K562 (cell line): ENCODE data around the gene ZNF280C. TPM values are rescaled to one million over a fixed set of nuclear protein-coding genes. Genes with fewer than 3 reads are reported as not detected.
A peak's percentile ranks its signal among the peaks of the same experiment; 100 is the strongest.
"Not testable (repeated sequence)": the region's sequence is repeated elsewhere in the genome, so short reads cannot be mapped to it uniquely, and the experiment has no call there.

ENCODE experiments used
- ATAC-seq: fragments of 200-7000 bp; cut with Tn5 transposase; 3 replicates; pipeline ENCODE4 v1.9.1; 2020; ENCODE audit warnings: moderate library complexity
- BruUV-seq: library from RNA; stranded (reverse); fragments of 400-500 nt; replicated peaks from 2 replicates; lab custom pipeline; 2021; lab: Mats Ljungman, UMichigan
- CTCF ChIA-PET: fragments of 300-600 bp; formaldehyde crosslinking; extraction: SDS; loops from one replicate; lab custom pipeline; 2021; ENCODE audit warnings: low intra/inter-chr PET ratio; lab: Yijun Ruan, JAX
- POLR2A ChIA-PET: fragments of 300-600, 350-650 bp; sonication (Branson Sonifier 250); formaldehyde crosslinking; extraction: SDS; loops from one replicate; lab custom pipeline; 2021; ENCODE audit warnings: antibody characterized with exemption, inconsistent platforms; lab: Yijun Ruan, JAX
- DNase-seq, 4 experiments: peaks; one replicate each; pipeline versions ENCODE4 v3.0.0 to v3.0.0-alpha.2; 2011 to 2018; ENCODE audit warnings: low spot score in 3 of 4, mixed read lengths in 3 of 4; ENCODE audit errors: extremely low read depth in 1 of 4
- FAIRE-seq: peaks from 2 replicates; lab custom pipeline; 2011; peaks lifted over from hg19 to GRCh38; lab: Jason Lieb, UNC
- H2AFZ ChIP-seq: 2 replicates; pipeline ENCODE4 v1.6.0; 2011; ENCODE audit warnings: low read depth, low read length, control low read depth, inconsistent platforms
- H3K27ac ChIP-seq: fragments of 200-600 bp; 3 replicates; pipeline ENCODE4 v1.8.0; 2011; ENCODE audit warnings: low read depth, mild to moderate bottlenecking, control low read depth, inconsistent platforms, low read length, moderate library complexity, mixed read lengths; ENCODE audit errors: extremely low read depth
- H3K27me3 ChIP-seq, 2 experiments: fragments of 300-600 bp in 1 of 2; 2 replicates in 1 of 2; 3 replicates in 1 of 2; pipeline versions ENCODE4 v1.6.0 to v1.8.0; 2011; ENCODE audit warnings: inconsistent platforms in 2 of 2, low read length in 2 of 2, mild to moderate bottlenecking in 1 of 2, mixed read lengths in 1 of 2, moderate library complexity in 1 of 2; ENCODE audit not compliant: control insufficient read depth in 2 of 2, insufficient read depth in 2 of 2
- H3K36me3 ChIP-seq: fragments of 300-600 bp; 3 replicates; pipeline ENCODE4 v1.8.0; 2011; ENCODE audit warnings: mild to moderate bottlenecking, low read length, inconsistent platforms; ENCODE audit not compliant: control insufficient read depth, insufficient read depth
- H3K4me1 ChIP-seq, 2 experiments: fragments of 200-600 bp in 1 of 2; replicated peaks in 1 of 2; 2 replicates in 1 of 2; 3 replicates in 1 of 2; pipeline versions ENCODE4 v1.5.1 to v1.8.0; 2011; ENCODE audit warnings: inconsistent platforms in 2 of 2, low read length in 2 of 2, mild to moderate bottlenecking in 1 of 2, mixed read lengths in 1 of 2, moderate library complexity in 1 of 2; ENCODE audit not compliant: control insufficient read depth in 2 of 2, insufficient read depth in 2 of 2
- H3K4me2 ChIP-seq: 2 replicates; pipeline ENCODE4 v1.6.1; 2011; ENCODE audit warnings: low read length, control low read depth, inconsistent platforms, mixed read lengths; ENCODE audit not compliant: insufficient read depth
- H3K4me3 ChIP-seq: fragments of 200-600 bp; sonication (generic), shearing (Covaris generic); 2 replicates; pipeline ENCODE4 v1.5.1; 2016; ENCODE audit warnings: control low read depth, inconsistent platforms
- H3K79me2 ChIP-seq: fragments of 200-600 bp; 3 replicates; pipeline ENCODE4 v1.8.0; 2011; ENCODE audit warnings: low read length, inconsistent platforms; ENCODE audit not compliant: control insufficient read depth, insufficient read depth
- H3K9ac ChIP-seq, 2 experiments: 2 replicates each; pipeline versions ENCODE4 v1.6.0 to v1.6.1; 2011; ENCODE audit warnings: low read depth in 2 of 2, low read length in 2 of 2, control low read depth in 1 of 2, inconsistent platforms in 1 of 2, mild to moderate bottlenecking in 1 of 2, mixed read lengths in 1 of 2; ENCODE audit not compliant: insufficient read depth in 1 of 2
- H3K9me1 ChIP-seq: one replicate; pipeline ENCODE4 v1.6.0; 2011; ENCODE audit warnings: inconsistent platforms, mild to moderate bottlenecking, low read length, moderate library complexity; ENCODE audit not compliant: control insufficient read depth, insufficient read depth
- H3K9me3 ChIP-seq: replicated peaks from 2 replicates; pipeline ENCODE4 v1.5.1; 2011; ENCODE audit warnings: low read depth, low read length, inconsistent platforms; ENCODE audit not compliant: control insufficient read depth, insufficient read depth
- H4K20me1 ChIP-seq: replicated peaks from 2 replicates; pipeline ENCODE4 v1.6.1; 2011; ENCODE audit warnings: low read length, inconsistent platforms, mixed read lengths; ENCODE audit not compliant: control insufficient read depth, insufficient read depth
- CBFA2T2 ChIP-seq: fragments of 450-650 bp; conservative IDR thresholded peaks from 2 replicates; pipeline ENCODE4 v1.6.1; 2017; ENCODE audit warnings: mild to moderate bottlenecking
- CBFA2T3 ChIP-seq: fragments of 450-650 bp; IDR thresholded peaks from 2 replicates; pipeline ENCODE4 v1.6.1; 2017
- MCM7 ChIP-seq, 2 experiments: fragments of 450-650 bp; IDR thresholded peaks; 2 replicates each; pipeline ENCODE4 v1.6.1; 2016 to 2018
- SIX5 ChIP-seq, 2 experiments: IDR thresholded peaks; 2 replicates each; pipeline ENCODE4 v1.6.1; 2011; ENCODE audit warnings: low read length in 2 of 2, borderline replicate concordance in 1 of 2, low read depth in 1 of 2, mild to moderate bottlenecking in 1 of 2, moderate library complexity in 1 of 2; ENCODE audit not compliant: insufficient read depth in 1 of 2
- TAL1 ChIP-seq: fragments of 450-650 bp; IDR thresholded peaks from 2 replicates; pipeline ENCODE4 v1.6.1; 2016; ENCODE audit warnings: mild to moderate bottlenecking
- WGBS: fragments of 100-300 bp; shearing (Covaris generic); methylation state at CpG from one replicate; pipeline ENCODE4 v1.1.6; 2016; ENCODE audit warnings: low coverage, mixed read lengths; ENCODE audit not compliant: insufficient coverage; ENCODE audit errors: missing lambda C conversion rate; 5-methylcytosine and 5-hydroxymethylcytosine counted together
- in situ Hi-C: fragments of 300-500 bp; cut with MboI; formaldehyde crosslinking; loops from 4 replicates; pipeline ENCODE4 v1.15.0; 2018; ENCODE audit warnings: inconsistent platforms, mixed read lengths
- intact Hi-C: fragments of 100-400 bp; cut with micrococcal nuclease; formaldehyde crosslinking; loops from 2 replicates; pipeline ENCODE4 v1.14.2; 2022
- polyA plus RNA-seq, 8 experiments: library from polyadenylated mRNA; depleted of rRNA in 4 of 8; stranded (reverse) in 5 of 8; unstranded in 3 of 8; fragments of >200 nt; fragmentation: Nextera tagmentation in 2 of 8; fragmentation: Illumina TruSeq in 1 of 8; extraction: Ambion mirVana in 2 of 8; extraction: Trizol in 1 of 8; gene quantifications; 2 replicates each; pipeline versions ENCODE4 v1.2.1 to v1.2.3, GENCODE V29; 2011 to 2014; ENCODE audit warnings: inconsistent platforms in 1 of 8, missing spikeins in 1 of 8
- total RNA-seq, 7 experiments: library from RNA; depleted of rRNA in 6 of 7; stranded (reverse); fragments of >200 nt in 6 of 7; fragmentation: Illumina TruSeq in 2 of 7; extraction: Trizol in 2 of 7; gene quantifications; 2 replicates each; pipeline versions ENCODE4 v1.2.1 to v1.2.3, GENCODE V29; 2011 to 2021; ENCODE audit warnings: low replicate concordance in 1 of 7

The ZNF280C gene
- total and polyA plus RNA-seq, 9 of the 15 experiments (the other 6 are each of a cell fraction or from before 2014, with no cell fraction given) = 1.6 to 8.3 (median 4.4) TPM

- Histone ChIP-seq H3K4me3 (no peak overlapping the region), H4K20me1 (no peaks in the 10 kb centered on the region), H3K9ac (no peak overlapping the region), H3K79me2 (no peaks in the 10 kb centered on the region), H3K27me3 (no peaks in the 10 kb centered on the region; a peak in 1 of 5 replicates), H2AFZ (peak overlapping the region; percentile 40; the same call in 1 of the 2 replicates), H3K9me3 (no peaks in the 10 kb centered on the region), H3K4me2 (no peak overlapping the region), H3K36me3 (no peaks in the 10 kb centered on the region), H3K9me1 (no peaks in the 10 kb centered on the region), H3K4me1 (no peaks in the 10 kb centered on the region), H3K27ac (no peak overlapping the region)
- 0% methylated on average over 2 of the region's 3 CpGs for WGBS
- TF ChIP-seq SIX5 (IDR thresholded peaks at IDR 0.05; ENCODE audit: borderline replicate concordance in 1 of 2, insufficient read depth in 1 of 2, low read depth in 1 of 2, low read length in 2 of 2) = no peak
- TF ChIP-seq MCM7 (IDR thresholded peaks at IDR 0.05) = no peak
- ATAC-seq = no peak
- intact Hi-C loops = no loop called here
- ChIA-PET POLR2A (no interaction called here), CTCF (no interaction called here)
- in situ Hi-C loops = no loop called here
- no peak for DNase-seq
- FAIRE-seq = no peak
- BruUV-seq = no TSS peak
These were observed 12.2 kb upstream of the ZNF280C start for GRCh38 chrX:130280901-130281300.

- H4K20me1 ChIP-seq, H3K4me2 ChIP-seq, ATAC-seq, DNase-seq, in situ Hi-C loops, H2AFZ ChIP-seq, H3K9ac ChIP-seq, H3K27ac ChIP-seq, intact Hi-C loops, H3K9me3 ChIP-seq, H3K4me3 ChIP-seq, BruUV-seq, H3K4me1 ChIP-seq, FAIRE-seq, H3K36me3 ChIP-seq, H3K9me1 ChIP-seq, H3K27me3 ChIP-seq, CTCF ChIA-PET: not testable (repeated sequence)
- H3K79me2 ChIP-seq = peaks cover 11% of the 10 kb centered on the region
- POLR2A ChIA-PET = interaction anchor here (0.6 kb wide), 1 partner anchor 99 kb away, joined by 3 read pairs; no protein-coding TSS in a partner anchor
- TF ChIP-seq CBFA2T2 (0 out of 2 replicates have a peak, but pooled peaks have one; percentile 12), CBFA2T3 (peak; percentile 55), TAL1 (peak; percentile 53; the same call in 1 of the 2 replicates)
- 69% methylated on average over 1 of the region's 2 CpGs for WGBS
These were observed 3.6 kb upstream of the ZNF280C start for GRCh38 chrX:130272253-130272652.

- H3K4me3 ChIP-seq, H3K27ac ChIP-seq, H4K20me1 ChIP-seq, H3K9me3 ChIP-seq, H3K9ac ChIP-seq, H3K4me2 ChIP-seq, H3K27me3 ChIP-seq, DNase-seq, H3K9me1 ChIP-seq, in situ Hi-C loops, ATAC-seq, BruUV-seq, H3K4me1 ChIP-seq, H3K36me3 ChIP-seq: not testable (repeated sequence)
- peak; percentile 73 for FAIRE-seq
- intact Hi-C loops = loop anchor here (5.0 kb wide), 1 partner anchor 182 kb away; no protein-coding TSS in a partner anchor
- over 99% methylated on average over 12 of the region's 12 CpGs for WGBS
- H2AFZ ChIP-seq = peak overlapping the region; percentile 83
- ChIA-PET CTCF (interaction anchor here (0.7 kb wide), 1 partner anchor 142 kb away, joined by 3 read pairs; no protein-coding TSS in a partner anchor), POLR2A (interaction anchor here (0.7 to 1.0 kb wide), 3 partner anchors 13 to 133 kb away, joined by 3 to 4 read pairs (median 3); no protein-coding TSS in a partner anchor)
- peaks cover 32% of the 10 kb centered on the region for H3K79me2 ChIP-seq
These were observed 692 bp upstream of the ZNF280C start for GRCh38 chrX:130269391-130269790.
